H1 (cell line): Measurements from ENCODE around the gene STH.

Experiments
- BACH1 ChIP-seq: IDR thresholded peaks from 2 replicates; pipeline ENCODE4 v1.6.1; 2012; ENCODE audit warnings: low read length, improper control_type of control experiment
- BRCA1 ChIP-seq: IDR thresholded peaks from 2 replicates; pipeline ENCODE4 v1.6.1; 2012; ENCODE audit warnings: low read depth, low read length, improper control_type of control experiment
- JUND ChIP-seq: IDR thresholded peaks from 2 replicates; pipeline ENCODE4 v1.6.1; 2011; ENCODE audit warnings: mild to moderate bottlenecking, improper control_type of control experiment, low read length
- NANOG ChIP-seq: IDR thresholded peaks from 2 replicates; pipeline ENCODE4 v1.6.1; 2011; ENCODE audit warnings: low read length, low read depth, mild to moderate bottlenecking, inconsistent platforms; ENCODE audit not compliant: insufficient read depth, poor library complexity, severe bottlenecking
- POLR2A ChIP-seq, 2 experiments: IDR thresholded peaks; 1 replicate in 1 of 2; 2 replicates in 1 of 2; pipeline ENCODE4 v1.6.1; 2011; ENCODE audit warnings: low read depth in 2 of 2, low read length in 2 of 2, mild to moderate bottlenecking in 2 of 2; ENCODE audit errors: control extremely low read depth in 1 of 2
- POLR2AphosphoS5 ChIP-seq: IDR thresholded peaks from 2 replicates; pipeline ENCODE4 v1.6.1; 2011; ENCODE audit warnings: low read depth, low read length
- SAP30 ChIP-seq: fragments of 300-600 bp; sonication (generic); IDR thresholded peaks from 2 replicates; pipeline ENCODE4 v1.7.1; 2012; ENCODE audit warnings: low read length, moderate library complexity, mild to moderate bottlenecking, inconsistent platforms; ENCODE audit not compliant: insufficient read depth, insufficient replicate concordance
- SIN3A ChIP-seq, 2 experiments: IDR thresholded peaks in 1 of 2; conservative IDR thresholded peaks in 1 of 2; 2 replicates each; pipeline ENCODE4 v1.6.1; 2011 to 2012; ENCODE audit warnings: low read length in 2 of 2, improper control_type of control experiment in 1 of 2, low read depth in 1 of 2, mild to moderate bottlenecking in 1 of 2
- TAF1 ChIP-seq: IDR thresholded peaks from 2 replicates; pipeline ENCODE4 v1.6.1; 2011; ENCODE audit warnings: mild to moderate bottlenecking, low read depth, low read length
- TCF12 ChIP-seq: IDR thresholded peaks from 2 replicates; pipeline ENCODE4 v1.6.1; 2011; ENCODE audit warnings: low read depth, mild to moderate bottlenecking, low read length
- YY1 ChIP-seq: IDR thresholded peaks from 2 replicates; pipeline ENCODE4 v1.6.1; 2011; ENCODE audit warnings: low read depth, mild to moderate bottlenecking, low read length
- TF ChIP-seq, protein P1 (sequence below), 3 experiments: IDR thresholded peaks; 1 replicate in 2 of 3; 2 replicates in 1 of 3; pipeline versions ENCODE4 v1.5.1 to v1.6.1; 2011; ENCODE audit warnings: low read length in 3 of 3, mild to moderate bottlenecking in 3 of 3, inconsistent platforms in 2 of 3, low read depth in 1 of 3, moderate library complexity in 1 of 3; ENCODE audit not compliant: insufficient read depth in 1 of 3; ENCODE audit errors: control extremely low read depth in 1 of 3

DNA sequence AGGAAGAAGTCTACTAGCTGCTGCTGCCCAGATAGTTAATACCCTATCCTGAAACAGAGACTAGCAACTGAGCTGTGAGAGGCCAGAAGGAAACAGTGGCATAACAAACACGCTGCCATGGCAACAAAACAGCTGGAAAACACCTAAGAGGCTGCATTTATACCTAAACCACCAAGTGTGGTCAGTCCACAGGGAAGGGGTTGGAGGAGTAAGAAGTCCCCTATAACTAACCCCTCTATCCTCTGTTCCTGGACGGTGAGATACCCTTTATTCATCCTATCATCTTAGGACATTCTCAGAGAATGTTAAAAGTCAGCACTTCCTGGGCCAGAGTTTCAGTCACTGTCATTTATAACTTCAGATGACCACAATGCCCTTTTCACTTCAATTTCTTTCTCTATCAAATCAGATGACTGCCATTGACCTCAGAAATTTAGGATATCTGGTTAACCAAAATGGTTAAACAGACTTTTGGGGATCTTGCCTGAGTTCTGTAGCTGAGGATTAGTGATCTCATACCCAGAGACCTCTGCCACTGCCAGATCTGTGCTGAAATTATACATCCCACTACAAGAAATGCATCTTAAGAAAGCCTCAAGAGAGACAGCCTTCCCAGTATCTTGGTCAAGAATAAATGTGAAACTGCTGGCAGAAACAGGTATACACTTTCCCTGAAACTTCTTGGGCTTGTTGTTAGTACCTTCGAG, 36.2 kb downstream of the STH start:
- TF ChIP-seq BRCA1 (no peak), BACH1 (no peak), SIN3A (conservative IDR thresholded peaks at IDR 0.05 in 1 of 2, IDR thresholded peaks at IDR 0.05 in 1 of 2; ENCODE audit: low read depth in 1 of 2, low read length in 2 of 2) (no peak), POLR2A (IDR thresholded peaks at IDR 0.05; ENCODE audit: control extremely low read depth in 1 of 2, low read depth in 2 of 2, low read length in 2 of 2) (peak in 1 of 2 experiments; percentile 28; a peak in 1 of 3 replicates), POLR2AphosphoS5 (no peak), YY1 (no peak), NANOG (no peak), TCF12 (no peak), JUND (no peak), SAP30 (no peak), TAF1 (no peak)
- TF ChIP-seq, protein P1, sequence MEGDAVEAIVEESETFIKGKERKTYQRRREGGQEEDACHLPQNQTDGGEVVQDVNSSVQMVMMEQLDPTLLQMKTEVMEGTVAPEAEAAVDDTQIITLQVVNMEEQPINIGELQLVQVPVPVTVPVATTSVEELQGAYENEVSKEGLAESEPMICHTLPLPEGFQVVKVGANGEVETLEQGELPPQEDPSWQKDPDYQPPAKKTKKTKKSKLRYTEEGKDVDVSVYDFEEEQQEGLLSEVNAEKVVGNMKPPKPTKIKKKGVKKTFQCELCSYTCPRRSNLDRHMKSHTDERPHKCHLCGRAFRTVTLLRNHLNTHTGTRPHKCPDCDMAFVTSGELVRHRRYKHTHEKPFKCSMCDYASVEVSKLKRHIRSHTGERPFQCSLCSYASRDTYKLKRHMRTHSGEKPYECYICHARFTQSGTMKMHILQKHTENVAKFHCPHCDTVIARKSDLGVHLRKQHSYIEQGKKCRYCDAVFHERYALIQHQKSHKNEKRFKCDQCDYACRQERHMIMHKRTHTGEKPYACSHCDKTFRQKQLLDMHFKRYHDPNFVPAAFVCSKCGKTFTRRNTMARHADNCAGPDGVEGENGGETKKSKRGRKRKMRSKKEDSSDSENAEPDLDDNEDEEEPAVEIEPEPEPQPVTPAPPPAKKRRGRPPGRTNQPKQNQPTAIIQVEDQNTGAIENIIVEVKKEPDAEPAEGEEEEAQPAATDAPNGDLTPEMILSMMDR (IDR thresholded peaks at IDR 0.05; ENCODE audit: control extremely low read depth in 1 of 3, insufficient read depth in 1 of 3, low read depth in 1 of 3, low read length in 3 of 3) = no peak
